Panc1 (cell line): Measurements from ENCODE around the gene LDHD. TPM values are rescaled to one million over a fixed set of nuclear protein-coding genes. Genes with fewer than 3 reads are reported as not detected.
A peak's percentile ranks its signal among the peaks of the same experiment; 100 is the strongest.

Experiments
- ATAC-seq: fragments of 200-7000 bp; cut with Tn5 transposase; 2 replicates; pipeline ENCODE4 v1.9.1; 2020; ENCODE audit warnings: mild to moderate bottlenecking, moderate library complexity
- BruUV-seq: library from RNA; stranded (reverse); fragments of 400-500 nt; replicated peaks from 2 replicates; lab custom pipeline; 2021; lab: Mats Ljungman, UMichigan
- CTCF ChIA-PET: fragments of 300-600 bp; sonication (Branson Sonifier 250); formaldehyde crosslinking; loops from one replicate; lab custom pipeline; 2022; ENCODE audit warnings: antibody characterized with exemption; lab: Charles Lee
- POLR2A ChIA-PET: fragments of 300-600 bp; sonication (Branson Sonifier 250); formaldehyde crosslinking; loops from one replicate; lab custom pipeline; 2022; ENCODE audit warnings: antibody characterized with exemption; lab: Charles Lee
- DNase-seq: peaks from one replicate; pipeline ENCODE4 v3.0.0-alpha.2; 2010; ENCODE audit warnings: low read depth, low spot score
- H3K27ac ChIP-seq: 2 replicates; pipeline ENCODE4 v1.5.1; 2011; ENCODE audit warnings: mild to moderate bottlenecking, low read length, inconsistent platforms
- H3K27me3 ChIP-seq: fragments of 200-500 bp; sonication (Bioruptor generic); 2 replicates; pipeline ENCODE4 v1.6.0; 2014; ENCODE audit warnings: low read length, inconsistent platforms; ENCODE audit not compliant: control insufficient read depth, insufficient read depth
- H3K36me3 ChIP-seq: fragments of 200-500 bp; sonication (Bioruptor generic); 2 replicates; pipeline ENCODE4 v1.5.1; 2014; ENCODE audit warnings: inconsistent platforms, mild to moderate bottlenecking, low read length, moderate library complexity; ENCODE audit not compliant: control insufficient read depth, insufficient read depth
- H3K4me1 ChIP-seq: 2 replicates; pipeline ENCODE4 v1.5.1; 2011; ENCODE audit warnings: inconsistent platforms, mild to moderate bottlenecking, low read length, moderate library complexity; ENCODE audit not compliant: control insufficient read depth, insufficient read depth
- H3K4me3 ChIP-seq, 2 experiments: 2 replicates each; pipeline ENCODE4 v1.5.1; 2011 to 2012; ENCODE audit warnings: low read depth in 2 of 2, low read length in 2 of 2, mild to moderate bottlenecking in 2 of 2, inconsistent platforms in 1 of 2, moderate library complexity in 1 of 2
- H3K9me3 ChIP-seq: fragments of 200-500 bp; sonication (Bioruptor generic); 2 replicates; pipeline ENCODE4 v1.5.1; 2014; ENCODE audit warnings: low read depth, mild to moderate bottlenecking, inconsistent platforms, low read length, moderate library complexity; ENCODE audit not compliant: control insufficient read depth, insufficient read depth
- CTCF ChIP-seq: fragments of 450-650 bp; IDR thresholded peaks from 2 replicates; pipeline ENCODE4 v1.5.1; 2017; ENCODE audit warnings: mild to moderate bottlenecking
- POLR2AphosphoS5 ChIP-seq: IDR thresholded peaks from 2 replicates; pipeline ENCODE4 v1.6.1; 2012; ENCODE audit warnings: mild to moderate bottlenecking, low read depth, low read length, moderate library complexity
- REST ChIP-seq, 2 experiments: IDR thresholded peaks; 2 replicates each; pipeline ENCODE4 v1.6.1; 2011 to 2012; ENCODE audit warnings: low read depth in 2 of 2, control low read depth in 1 of 2, low read length in 1 of 2, mild to moderate bottlenecking in 1 of 2, moderate library complexity in 1 of 2; ENCODE audit not compliant: insufficient read depth in 1 of 2
- SIN3A ChIP-seq: IDR thresholded peaks from 2 replicates; pipeline ENCODE4 v1.6.1; 2012; ENCODE audit warnings: low read depth, mild to moderate bottlenecking, low read length, moderate library complexity, borderline replicate concordance; ENCODE audit not compliant: insufficient read depth
- TCF7L2 ChIP-seq: IDR thresholded peaks from 2 replicates; pipeline ENCODE4 v1.6.1; 2011; ENCODE audit warnings: mild to moderate bottlenecking, low read depth, low read length, inconsistent platforms
- in situ Hi-C: cut with HindIII; loops from 2 replicates; pipeline ENCODE4 v1.10.0; 2016; ENCODE audit warnings: low sequenced_read_pairs, low pct_unique_long_range_greater_than_20kb
- intact Hi-C: fragments of 100-400 bp; cut with micrococcal nuclease; formaldehyde crosslinking; loops from one replicate; pipeline ENCODE4 v1.10.0; 2022; ENCODE audit not compliant: unreplicated experiment
- total RNA-seq: library from RNA; stranded (reverse); gene quantifications from one replicate; pipeline ENCODE4 v1.2.1, GENCODE V29; 2021; ENCODE audit not compliant: unreplicated experiment

LDHD gene
- total RNA-seq, 1 experiment from 2014 or later: 3.1 TPM

- Histone ChIP-seq H3K27ac (no peak overlapping the region), H3K9me3 (no peaks in the 10 kb centered on the region), H3K4me3 (no peak overlapping the region), H3K27me3 (no peaks in the 10 kb centered on the region), H3K4me1 (peaks cover 8% of the 10 kb centered on the region), H3K36me3 (no peaks in the 10 kb centered on the region)
- ChIA-PET CTCF (no interaction called here), POLR2A (no interaction called here)
- intact Hi-C loops (no loop called here), in situ Hi-C loops (no loop called here)
- no peak for ATAC-seq
- DNase-seq: no peak
- TF ChIP-seq REST (IDR thresholded peaks at IDR 0.05; ENCODE audit: insufficient read depth in 1 of 2, low read depth in 2 of 2, low read length in 1 of 2): peak in 1 of 2 experiments; percentile 44; a peak in 1 of 4 replicates
- TF ChIP-seq TCF7L2: no peak
- BruUV-seq: no TSS peak
Observed at GRCh38 chr16:75097191-75097761, 19.3 kb downstream of the LDHD start.

GRCh38 chr16:75096656-75097055, 19.9 kb downstream of the LDHD start:
- TF ChIP-seq POLR2AphosphoS5 (no peak), CTCF (no peak), SIN3A (no peak), TCF7L2 (no peak), REST (IDR thresholded peaks at IDR 0.05; ENCODE audit: insufficient read depth in 1 of 2, low read depth in 2 of 2, low read length in 1 of 2) (no peak)
- DNase-seq (no peak), ATAC-seq (no peak)
- Histone ChIP-seq H3K4me3 (no peak overlapping the region), H3K27ac (no peak overlapping the region), H3K27me3 (no peaks in the 10 kb centered on the region), H3K36me3 (no peaks in the 10 kb centered on the region), H3K4me1 (peaks cover 10% of the 10 kb centered on the region), H3K9me3 (no peaks in the 10 kb centered on the region)
- intact Hi-C loops: no loop called here
- no TSS peak for BruUV-seq
- CTCF ChIA-PET: no interaction called here
- in situ Hi-C loops: no loop called here
- POLR2A ChIA-PET: no interaction called here
